K562 (cell line): ENCODE results near the gene SUSD3. TPM values are rescaled to one million over a fixed set of nuclear protein-coding genes. Genes with fewer than 3 reads are reported as not detected.

Source experiments
- ARID3B ChIP-seq: fragments of 250-450 bp; sonication (Bioruptor Pico); IDR thresholded peaks from 2 replicates; pipeline ENCODE4 v1.4.0; 2020; ENCODE audit warnings: borderline replicate concordance
- ARID4B ChIP-seq: sonication (generic); formaldehyde crosslinking; IDR thresholded peaks from 2 replicates; pipeline ENCODE4 v1.8.0; 2022; ENCODE audit warnings: mild to moderate bottlenecking, missing genetic modification reagents
- BACH1 ChIP-seq: fragments of 200-800 bp; sonication (Bioruptor generic); IDR thresholded peaks from 2 replicates; pipeline ENCODE4 v1.6.1; 2016; ENCODE audit warnings: missing genetic modification characterization, missing compliant biosample characterization
- CTBP1 ChIP-seq: fragments of 450-650 bp; IDR thresholded peaks from 2 replicates; pipeline ENCODE4 v1.6.1; 2016; ENCODE audit warnings: borderline replicate concordance
- FOXA3 ChIP-seq, 2 experiments: fragments of 450-650 bp in 1 of 2; sonication (generic) in 1 of 2; formaldehyde crosslinking; IDR thresholded peaks in 1 of 2; conservative IDR thresholded peaks in 1 of 2; 2 replicates each; pipeline versions ENCODE4 v1.4.0 to v1.8.0; 2020 to 2022; ENCODE audit warnings: mild to moderate bottlenecking in 2 of 2, missing genetic modification reagents in 1 of 2
- FOXJ3 ChIP-seq: sonication (generic); formaldehyde crosslinking; IDR thresholded peaks from 2 replicates; pipeline ENCODE4 v1.4.0; 2020; ENCODE audit warnings: mild to moderate bottlenecking, missing genetic modification reagents
- PRPF4 ChIP-seq: fragments of 200-400 bp; formaldehyde crosslinking; IDR thresholded peaks from one replicate; pipeline ENCODE4 v1.6.1; 2017; ENCODE audit warnings: low read length, low read depth, mild to moderate bottlenecking; ENCODE audit not compliant: insufficient read depth, poor library complexity, severe bottlenecking
- RBBP5 ChIP-seq: fragments of 200-600 bp; sonication (generic); IDR thresholded peaks from 2 replicates; pipeline ENCODE4 v1.6.1; 2012; ENCODE audit warnings: borderline replicate concordance, mild to moderate bottlenecking, low read length, control low read depth, inconsistent platforms; ENCODE audit not compliant: insufficient read depth, poor library complexity, severe bottlenecking
- REST ChIP-seq, 2 experiments: fragments of 450-650 bp; formaldehyde crosslinking in 1 of 2; IDR thresholded peaks; 2 replicates each; pipeline versions ENCODE4 v1.4.0 to v1.6.1; 2014 to 2020; ENCODE audit warnings: mild to moderate bottlenecking in 2 of 2, borderline replicate concordance in 1 of 2, low read depth in 1 of 2
- SAP30 ChIP-seq: fragments of 200-600 bp; sonication (generic); IDR thresholded peaks from 2 replicates; pipeline ENCODE4 v1.6.1; 2012; ENCODE audit warnings: borderline replicate concordance, low read depth, mild to moderate bottlenecking, moderate library complexity, low read length, control low read depth, inconsistent platforms; ENCODE audit not compliant: insufficient read depth, poor library complexity, severe bottlenecking
- SLC30A9 ChIP-seq: fragments of 250-450 bp; sonication (Bioruptor Pico); IDR thresholded peaks from 2 replicates; pipeline ENCODE4 v1.8.0; 2022; ENCODE audit warnings: mild to moderate bottlenecking, moderate library complexity
- ZNF146 ChIP-seq: IDR thresholded peaks from one replicate; pipeline ENCODE4 v1.6.1; 2018; ENCODE audit warnings: missing compliant biosample characterization; ENCODE audit not compliant: unreplicated experiment
- polyA plus RNA-seq, 8 experiments: library from polyadenylated mRNA; depleted of rRNA in 4 of 8; stranded (reverse) in 5 of 8; unstranded in 3 of 8; fragments of >200 nt; fragmentation: Nextera tagmentation in 2 of 8; fragmentation: Illumina TruSeq in 1 of 8; extraction: Ambion mirVana in 2 of 8; extraction: Trizol in 1 of 8; gene quantifications; 2 replicates each; pipeline versions ENCODE4 v1.2.1 to v1.2.3, GENCODE V29; 2011 to 2014; ENCODE audit warnings: inconsistent platforms in 1 of 8, missing spikeins in 1 of 8
- total RNA-seq, 7 experiments: library from RNA; depleted of rRNA in 6 of 7; stranded (reverse); fragments of >200 nt in 6 of 7; fragmentation: Illumina TruSeq in 2 of 7; extraction: Trizol in 2 of 7; gene quantifications; 2 replicates each; pipeline versions ENCODE4 v1.2.1 to v1.2.3, GENCODE V29; 2011 to 2021; ENCODE audit warnings: low replicate concordance in 1 of 7

The SUSD3 gene
- total and polyA plus RNA-seq, 9 of the 15 experiments (the other 6 are each of a cell fraction or from before 2014, with no cell fraction given) = 1.3 to 21.7 (median 11.4) TPM

- TF ChIP-seq ARID4B (CRISPR knock-in tag) (no peak), SAP30 (no peak), ZNF146 (no peak), FOXJ3 (no peak), RBBP5 (no peak), SLC30A9 (CRISPR knock-in tag) (no peak), FOXA3 (CRISPR knock-in tag; conservative IDR thresholded peaks at IDR 0.05 in 1 of 2, IDR thresholded peaks at IDR 0.05 in 1 of 2) (no peak), CTBP1 (peak; percentile 51; the same call in 1 of the 2 replicates), BACH1 (tag) (no peak), REST (IDR thresholded peaks at IDR 0.05; ENCODE audit: borderline replicate concordance) (peak; percentile 80), REST (CRISPR knock-in tag; IDR thresholded peaks at IDR 0.05; ENCODE audit: low read depth) (no peak), ARID3B (CRISPR knock-in tag) (no peak), PRPF4 (no peak)
These were observed 13.0 kb downstream of the SUSD3 start (continued) for GRCh38 chr9:93071464-93071863.
